Neuron (in vitro differentiated cells): ENCODE data around the gene HNMT.
"Not testable (repeated sequence)": the region's sequence is repeated elsewhere in the genome, so short reads cannot be mapped to it uniquely, and the experiment has no call there.

Source experiments
- H2AFZ ChIP-seq: one replicate; pipeline ENCODE4 v1.6.1; 2013; ENCODE audit warnings: low read depth, mild to moderate bottlenecking, inconsistent platforms, low read length, moderate library complexity
- H3K27me3 ChIP-seq: one replicate; pipeline ENCODE4 v1.6.1; 2013; ENCODE audit warnings: low read length; ENCODE audit not compliant: insufficient read depth
- H3K36me3 ChIP-seq: one replicate; pipeline ENCODE4 v1.6.1; 2013; ENCODE audit warnings: low read length; ENCODE audit not compliant: insufficient read depth
- H3K4me1 ChIP-seq: one replicate; pipeline ENCODE4 v1.6.1; 2013; ENCODE audit warnings: low read length; ENCODE audit not compliant: insufficient read depth
- H3K4me3 ChIP-seq: 2 replicates; pipeline ENCODE4 v1.5.1; 2013; ENCODE audit warnings: mild to moderate bottlenecking, low read length, moderate library complexity
- H3K9me3 ChIP-seq: one replicate; pipeline ENCODE4 v1.6.1; 2013; ENCODE audit warnings: low read length

Gene HNMT

DNA sequence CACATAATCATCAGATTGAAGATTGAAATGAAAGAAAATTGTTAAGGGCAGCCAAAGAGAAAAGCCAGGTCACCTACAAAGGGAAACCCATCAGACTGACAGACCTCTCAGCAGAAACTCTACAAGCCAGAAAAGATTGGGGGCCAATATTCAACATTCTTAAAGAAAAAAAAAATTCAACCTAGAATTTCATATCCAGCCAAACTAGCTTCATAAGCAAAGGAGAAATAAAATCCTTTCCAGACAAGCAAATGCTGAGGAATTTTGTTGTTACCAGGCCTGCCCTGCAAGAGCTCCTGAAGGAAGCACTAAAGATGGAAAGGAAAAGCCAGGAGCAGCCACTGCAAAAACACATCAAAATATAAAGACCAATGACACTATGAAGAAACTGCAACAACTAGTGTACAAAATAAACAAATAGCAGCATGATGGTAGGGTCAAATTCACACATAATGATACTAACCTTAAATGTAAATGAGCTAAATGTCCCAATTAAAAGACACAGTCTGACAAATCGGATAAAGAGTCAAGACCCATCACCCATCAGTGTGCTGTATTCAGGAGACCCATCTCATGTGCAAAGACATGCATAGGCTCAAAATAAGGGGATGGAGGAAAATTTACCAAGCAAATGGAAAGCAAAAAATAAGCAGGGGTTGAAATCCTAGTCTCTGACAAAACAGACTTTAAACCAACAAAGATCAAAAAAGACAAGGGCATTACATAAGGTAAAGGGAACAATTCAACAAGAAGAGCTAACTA, 29.6 kb downstream of the HNMT start:
- H3K4me1 ChIP-seq, H3K9me3 ChIP-seq, H2AFZ ChIP-seq, H3K4me3 ChIP-seq, H3K27me3 ChIP-seq, H3K36me3 ChIP-seq: not testable (repeated sequence)

DNA sequence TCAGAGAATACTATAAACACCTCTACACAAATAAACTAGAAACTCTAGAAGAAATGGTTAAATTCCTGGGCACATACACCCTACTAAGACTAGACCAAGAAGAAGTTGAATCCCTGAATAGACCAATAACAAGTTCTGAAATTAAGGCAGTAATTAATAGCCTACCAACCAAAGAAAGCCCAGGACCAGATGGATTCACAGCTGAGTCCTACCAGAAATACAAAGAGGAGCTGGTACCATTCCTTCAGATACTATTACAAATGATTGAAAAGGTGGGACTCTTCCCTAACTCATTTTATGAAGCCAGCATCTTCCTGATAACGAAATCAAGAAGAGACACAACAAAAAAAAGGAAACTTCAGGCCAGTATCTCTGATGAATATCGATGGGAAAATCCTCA, 31.1 kb downstream of the HNMT start:
- not testable (repeated sequence) for H3K4me3 ChIP-seq, H3K27me3 ChIP-seq, H3K36me3 ChIP-seq, H3K4me1 ChIP-seq, H3K9me3 ChIP-seq, H2AFZ ChIP-seq

DNA sequence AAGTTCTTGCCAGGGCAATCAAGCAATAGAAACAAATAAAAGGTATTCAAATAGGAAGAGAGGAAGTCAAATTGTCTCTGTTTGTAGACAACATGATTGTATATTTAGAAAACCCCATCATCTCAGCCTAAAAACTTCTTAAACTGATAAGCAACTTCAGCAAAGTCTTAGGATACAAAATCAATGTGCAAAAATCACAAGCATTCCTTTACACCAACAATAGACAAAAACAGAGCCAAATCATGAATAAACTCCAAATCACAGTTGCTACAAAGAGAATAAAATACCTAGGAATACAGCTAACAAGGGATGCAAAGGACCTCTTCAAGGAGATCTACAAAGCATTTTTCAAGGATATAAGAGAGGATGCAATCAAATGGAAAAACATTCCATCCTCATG, 31.9 kb downstream of the HNMT start:
- not testable (repeated sequence) for H3K4me1 ChIP-seq, H3K9me3 ChIP-seq, H3K27me3 ChIP-seq, H2AFZ ChIP-seq, H3K4me3 ChIP-seq, H3K36me3 ChIP-seq

DNA sequence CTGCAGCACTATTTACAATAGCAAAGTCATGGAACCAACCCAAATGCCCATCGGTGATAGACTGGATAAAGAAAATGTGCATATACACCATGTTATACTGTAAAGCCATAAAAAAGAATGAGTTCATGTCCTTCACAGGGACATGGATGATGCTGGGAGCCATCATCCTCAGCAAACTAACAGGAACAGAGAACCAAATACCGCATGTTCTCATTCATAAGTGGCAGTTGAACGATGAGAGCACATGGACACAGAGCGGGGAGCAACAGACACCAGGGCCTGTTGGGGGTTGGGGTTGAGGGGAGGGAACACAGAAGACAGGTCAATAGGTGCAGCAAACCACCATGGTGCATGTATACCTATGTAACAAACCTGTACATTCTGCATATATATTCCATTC, 33.5 kb downstream of the HNMT start:
- Histone ChIP-seq H2AFZ (no peak overlapping the region), H3K36me3 (no peaks in the 10 kb centered on the region), H3K27me3 (no peaks in the 10 kb centered on the region), H3K4me1 (no peaks in the 10 kb centered on the region), H3K4me3 (no peak overlapping the region), H3K9me3 (no peaks in the 10 kb centered on the region)

DNA sequence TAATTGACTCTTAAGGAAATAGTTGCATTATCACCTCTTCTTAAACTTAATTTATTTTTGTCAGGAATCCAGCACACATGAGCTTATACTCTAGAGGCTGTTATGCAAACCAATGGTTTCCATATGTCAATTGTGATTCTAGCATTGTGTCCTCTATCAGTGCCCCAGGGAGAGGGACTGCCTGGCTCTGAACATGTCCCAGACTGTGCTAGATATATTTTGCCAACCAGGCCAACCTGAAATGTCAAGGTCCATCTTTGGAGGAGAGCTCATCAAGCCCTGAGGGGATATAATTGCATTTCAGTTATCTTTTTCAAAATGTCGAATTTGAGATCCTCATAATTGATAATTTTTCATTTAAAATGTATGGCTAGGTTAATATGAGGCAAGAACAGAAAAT, 34.2 kb downstream of the HNMT start:
- Histone ChIP-seq H3K27me3 (no peaks in the 10 kb centered on the region), H3K36me3 (no peaks in the 10 kb centered on the region), H2AFZ (no peak overlapping the region), H3K4me3 (no peak overlapping the region), H3K4me1 (no peaks in the 10 kb centered on the region), H3K9me3 (no peaks in the 10 kb centered on the region)

DNA sequence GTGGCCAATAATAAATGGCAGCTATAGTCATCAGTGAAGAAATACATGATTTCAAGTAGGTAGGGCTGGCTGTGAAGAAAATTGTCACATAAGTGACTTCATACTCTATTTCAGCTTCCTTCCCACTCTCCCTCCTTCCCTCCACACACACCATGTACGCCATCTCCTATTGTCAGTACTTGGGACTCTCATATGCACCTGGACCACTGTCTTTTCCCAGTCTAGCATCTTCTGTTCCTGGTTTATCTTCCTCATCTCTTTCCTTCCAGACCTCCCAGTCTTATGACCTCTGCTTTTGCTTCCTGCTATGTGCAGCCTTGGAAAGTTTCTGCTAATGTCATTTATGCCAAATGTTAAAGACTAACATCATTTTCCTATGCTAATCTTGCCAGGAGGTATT, 35.0 kb downstream of the HNMT start:
- Histone ChIP-seq H3K9me3 (no peaks in the 10 kb centered on the region), H3K27me3 (no peaks in the 10 kb centered on the region), H2AFZ (no peak overlapping the region), H3K36me3 (no peaks in the 10 kb centered on the region), H3K4me3 (no peak overlapping the region), H3K4me1 (no peaks in the 10 kb centered on the region)

DNA sequence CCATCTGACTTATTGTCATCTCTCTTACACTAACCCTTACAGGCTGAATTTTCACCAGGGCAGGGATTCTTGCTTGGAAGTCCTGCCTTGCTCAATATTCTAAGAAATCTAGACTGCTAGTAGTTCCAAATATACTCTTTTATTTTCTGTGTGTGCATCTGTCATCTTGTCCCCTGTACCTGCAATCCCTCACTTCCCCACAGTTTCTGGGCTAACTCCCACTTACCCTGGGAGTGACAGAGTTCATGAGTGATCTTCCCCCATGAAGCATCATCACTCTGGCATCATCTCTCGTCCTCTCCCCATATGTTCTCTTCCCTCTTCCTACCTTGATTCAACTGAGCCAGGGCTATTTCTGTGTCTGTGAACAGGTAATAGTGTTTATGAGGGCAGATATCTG, 35.7 kb downstream of the HNMT start:
- no peaks in the 10 kb centered on the region for H3K4me1 ChIP-seq
- H3K9me3 ChIP-seq, result no peaks in the 10 kb centered on the region
- no peak overlapping the region for H2AFZ ChIP-seq
- H3K4me3 ChIP-seq, result no peak overlapping the region
- no peaks in the 10 kb centered on the region for H3K36me3 ChIP-seq
- no peaks in the 10 kb centered on the region for H3K27me3 ChIP-seq

DNA sequence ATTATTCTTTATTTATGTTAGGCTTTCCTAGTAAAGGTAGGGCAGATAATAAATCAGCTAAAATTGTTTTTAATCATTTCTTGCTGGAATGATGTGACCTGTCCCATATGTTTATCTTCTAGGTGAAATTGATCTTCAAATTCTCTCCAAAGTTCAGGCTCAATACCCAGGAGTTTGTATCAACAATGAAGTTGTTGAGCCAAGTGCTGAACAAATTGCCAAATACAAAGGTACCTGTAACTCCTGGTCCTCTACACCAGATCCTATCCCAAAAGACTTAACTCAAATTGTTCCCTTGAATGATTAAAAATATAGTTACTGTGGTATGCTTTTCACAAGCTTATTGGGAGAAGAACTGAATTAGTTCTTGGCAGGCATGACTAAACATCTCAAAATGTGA, 36.5 kb downstream of the HNMT start:
- H3K4me1 ChIP-seq, result no peaks in the 10 kb centered on the region
- no peaks in the 10 kb centered on the region for H3K27me3 ChIP-seq
- H3K4me3 ChIP-seq, result no peak overlapping the region
- H2AFZ ChIP-seq, result no peak overlapping the region
- H3K9me3 ChIP-seq, result no peaks in the 10 kb centered on the region
- no peaks in the 10 kb centered on the region for H3K36me3 ChIP-seq

DNA sequence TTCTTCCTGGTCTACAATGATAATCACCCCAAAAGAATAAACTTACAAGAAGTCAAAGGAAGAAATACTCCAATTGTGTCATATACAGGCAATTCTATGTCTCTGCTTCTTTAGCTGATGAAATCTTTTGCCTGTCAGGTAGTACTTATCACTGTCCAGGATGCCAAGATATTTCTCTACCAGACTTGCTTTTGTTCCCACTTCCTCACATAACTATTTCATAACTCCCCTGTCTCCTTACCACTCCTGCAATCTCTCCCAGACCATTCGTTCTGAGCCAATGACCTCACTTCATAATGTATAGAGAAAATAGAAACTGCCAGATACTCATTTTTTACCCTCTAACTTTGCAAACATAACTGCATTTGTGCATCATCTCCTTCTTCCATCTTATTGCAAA, 39.1 kb downstream of the HNMT start:
- Histone ChIP-seq H3K4me3 (no peak overlapping the region), H3K36me3 (no peaks in the 10 kb centered on the region), H3K27me3 (no peaks in the 10 kb centered on the region), H3K4me1 (no peaks in the 10 kb centered on the region), H2AFZ (no peak overlapping the region), H3K9me3 (no peaks in the 10 kb centered on the region)

DNA sequence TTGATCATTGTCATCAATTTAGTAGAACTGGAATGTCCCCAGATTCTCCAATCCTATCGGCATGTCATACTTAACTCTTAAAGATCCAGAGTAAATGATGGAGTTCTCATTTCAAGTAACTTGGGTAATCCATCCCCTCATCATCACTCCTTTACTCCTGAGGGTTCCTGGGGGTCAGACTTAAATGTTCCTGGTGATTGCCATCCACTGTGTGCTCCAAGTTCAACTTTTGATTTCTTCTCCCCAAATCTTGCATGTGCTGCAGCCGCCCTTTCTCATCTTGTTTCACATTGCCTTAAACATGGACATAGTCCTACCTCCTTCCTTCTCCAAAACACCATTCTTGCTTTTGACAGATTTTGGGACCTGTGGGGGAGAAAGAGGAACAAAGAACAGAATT, 43.2 kb downstream of the HNMT start:
- H2AFZ ChIP-seq, result no peak overlapping the region
- H3K27me3 ChIP-seq, result no peaks in the 10 kb centered on the region
- H3K36me3 ChIP-seq, result no peaks in the 10 kb centered on the region
- H3K4me1 ChIP-seq, result no peaks in the 10 kb centered on the region
- no peaks in the 10 kb centered on the region for H3K9me3 ChIP-seq
- H3K4me3 ChIP-seq, result no peak overlapping the region

DNA sequence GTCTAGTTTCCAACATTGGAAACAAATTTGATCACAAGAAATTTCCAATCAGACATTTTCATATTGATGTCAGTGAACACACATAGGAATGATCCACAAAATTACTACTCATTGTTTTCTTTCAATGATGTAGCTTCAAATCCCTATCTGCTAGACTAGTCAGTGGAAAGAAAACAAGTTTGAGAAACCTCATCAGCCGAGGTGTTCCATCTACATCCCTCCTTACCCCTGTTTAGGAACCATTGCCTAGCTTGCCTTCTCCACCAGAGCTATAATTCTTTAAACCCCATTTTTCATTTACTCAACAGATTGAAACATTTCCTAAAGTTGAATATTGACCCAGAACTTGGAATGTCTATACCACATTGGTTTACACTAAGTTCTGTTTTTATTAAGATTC, 45.3 kb downstream of the HNMT start:
- H3K9me3 ChIP-seq, result no peaks in the 10 kb centered on the region
- H3K4me1 ChIP-seq, result no peaks in the 10 kb centered on the region
- no peaks in the 10 kb centered on the region for H3K27me3 ChIP-seq
- no peak overlapping the region for H2AFZ ChIP-seq
- no peaks in the 10 kb centered on the region for H3K36me3 ChIP-seq
- no peak overlapping the region for H3K4me3 ChIP-seq

DNA sequence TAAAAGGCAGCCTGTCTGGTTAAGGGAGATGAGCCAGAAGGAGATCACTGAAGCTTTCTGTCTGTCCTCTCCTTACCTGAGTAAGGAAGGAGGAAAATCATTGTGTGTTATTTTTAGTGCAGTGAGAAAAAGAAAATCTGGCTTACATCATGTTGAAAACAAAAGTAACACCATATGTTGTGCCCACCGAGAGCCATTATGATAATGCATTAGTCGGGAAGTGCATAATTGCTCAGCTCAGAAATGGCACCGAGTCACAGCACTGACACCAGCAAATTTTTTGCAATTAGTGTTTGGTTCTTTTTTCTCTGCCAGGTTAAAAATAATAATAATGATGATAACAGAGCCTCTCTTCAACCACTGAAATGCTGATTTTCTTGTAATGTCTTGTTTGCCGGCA, 46.6 kb downstream of the HNMT start:
- no peaks in the 10 kb centered on the region for H3K27me3 ChIP-seq
- no peak overlapping the region for H2AFZ ChIP-seq
- H3K4me3 ChIP-seq, result no peak overlapping the region
- no peaks in the 10 kb centered on the region for H3K9me3 ChIP-seq
- no peaks in the 10 kb centered on the region for H3K4me1 ChIP-seq
- H3K36me3 ChIP-seq, result no peaks in the 10 kb centered on the region

DNA sequence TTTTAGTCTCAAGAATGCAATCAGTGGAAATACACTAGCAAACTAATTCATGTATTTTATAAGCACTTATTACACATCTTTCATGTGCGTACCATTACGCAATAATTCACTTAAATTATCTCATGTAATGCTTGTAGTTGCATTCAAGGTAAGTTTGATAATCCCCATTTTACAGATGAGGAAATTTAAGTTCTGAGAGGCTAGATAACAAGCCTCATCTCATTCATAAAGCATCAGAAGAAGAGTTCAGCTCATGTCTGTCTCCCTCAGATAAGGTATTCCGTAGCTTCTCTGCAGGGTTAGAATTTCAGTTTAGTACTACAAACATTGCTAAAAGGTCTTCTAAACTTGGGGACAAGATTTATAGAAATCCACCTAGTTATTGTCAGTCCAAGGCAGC, 47.8 kb downstream of the HNMT start:
- Histone ChIP-seq H3K4me1 (no peaks in the 10 kb centered on the region), H3K27me3 (no peaks in the 10 kb centered on the region), H2AFZ (no peak overlapping the region), H3K36me3 (no peaks in the 10 kb centered on the region), H3K4me3 (no peak overlapping the region), H3K9me3 (no peaks in the 10 kb centered on the region)

DNA sequence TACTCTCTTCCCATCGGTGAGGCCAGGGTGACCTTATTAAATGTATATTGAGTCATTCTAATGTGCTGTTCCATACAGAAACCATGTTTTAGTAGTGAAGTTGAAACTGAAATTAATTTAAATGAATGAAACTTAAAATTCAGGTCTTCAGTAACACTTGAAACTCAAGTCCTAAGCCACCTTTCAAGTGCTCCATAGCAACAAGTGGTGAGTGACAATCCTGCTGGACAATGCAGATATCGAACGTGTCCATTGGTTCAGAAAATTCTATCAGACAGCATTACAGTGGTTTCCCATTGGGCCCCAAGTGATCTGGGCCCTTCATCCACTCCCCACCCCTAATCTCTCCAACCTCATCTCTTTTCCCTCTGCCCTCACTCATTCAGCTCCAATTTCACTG, 48.7 kb downstream of the HNMT start:
- H2AFZ ChIP-seq, result no peak overlapping the region
- no peak overlapping the region for H3K4me3 ChIP-seq
- H3K9me3 ChIP-seq, result no peaks in the 10 kb centered on the region
- no peaks in the 10 kb centered on the region for H3K4me1 ChIP-seq
- H3K27me3 ChIP-seq, result no peaks in the 10 kb centered on the region
- no peaks in the 10 kb centered on the region for H3K36me3 ChIP-seq
